SK-N-SH (cell line): ENCODE data around the gene PSD2. TPM values are rescaled to one million over a fixed set of nuclear protein-coding genes. Genes with fewer than 3 reads are reported as not detected.

ENCODE experiments used
- CTCF ChIA-PET: fragments of 300-600, 350-600 bp; formaldehyde crosslinking; extraction: SDS; loops from one replicate; lab custom pipeline; 2021; lab: Yijun Ruan, JAX
- POLR2A ChIA-PET: fragments of 350-600 bp; sonication (Branson Sonifier 250); formaldehyde crosslinking; extraction: SDS; loops from one replicate; lab custom pipeline; 2020; ENCODE audit warnings: antibody characterized with exemption, inconsistent platforms; lab: Yijun Ruan, JAX
- DNase-seq: peaks from one replicate; pipeline ENCODE4 v3.0.0; 2012
- H2AFZ ChIP-seq: fragments of 200-600 bp; sonication (generic); 2 replicates; pipeline ENCODE4 v1.8.1; 2016; ENCODE audit warnings: antibody characterized with exemption, mild to moderate bottlenecking, low read depth
- H3F3A ChIP-seq: fragments of 200-600 bp; sonication (generic); replicated peaks from 2 replicates; pipeline ENCODE3; 2016; ENCODE audit warnings: antibody characterized with exemption, mild to moderate bottlenecking; ENCODE audit not compliant: insufficient read depth
- H3K27ac ChIP-seq, 2 experiments: fragments of 200-500 bp in 1 of 2; fragments of 200-600 bp in 1 of 2; sonication (Bioruptor generic) in 1 of 2; sonication (generic), shearing (Covaris generic) in 1 of 2; 2 replicates each; pipeline versions ENCODE4 v1.5.1 to v1.6.1; 2014 to 2016; ENCODE audit warnings: low read depth in 2 of 2, inconsistent platforms in 1 of 2, low read length in 1 of 2, mild to moderate bottlenecking in 1 of 2, mixed read lengths in 1 of 2
- H3K27me3 ChIP-seq: fragments of 200-600 bp; sonication (generic), shearing (Covaris generic); 2 replicates; pipeline ENCODE4 v1.6.1; 2016; ENCODE audit warnings: mixed run types; ENCODE audit not compliant: insufficient read depth
- H3K36me3 ChIP-seq, 2 experiments: fragments of 200-500 bp in 1 of 2; fragments of 200-600 bp in 1 of 2; sonication (Bioruptor generic) in 1 of 2; sonication (generic) in 1 of 2; replicated peaks in 1 of 2; 2 replicates each; pipeline versions ENCODE3 to v1.5.1; 2014 to 2016; ENCODE audit warnings: low read length in 1 of 2, mild to moderate bottlenecking in 1 of 2; ENCODE audit not compliant: insufficient read depth in 2 of 2, control insufficient read depth in 1 of 2
- H3K4me1 ChIP-seq, 2 experiments: fragments of 200-500 bp in 1 of 2; fragments of 200-600 bp in 1 of 2; sonication (Bioruptor generic) in 1 of 2; sonication (generic), shearing (Covaris generic) in 1 of 2; 2 replicates each; pipeline versions ENCODE4 v1.5.1 to v1.6.1; 2014 to 2016; ENCODE audit warnings: low read depth in 1 of 2, low read length in 1 of 2, mixed run types in 1 of 2; ENCODE audit not compliant: insufficient read depth in 2 of 2, control insufficient read depth in 1 of 2
- H3K4me2 ChIP-seq: fragments of 200-600 bp; sonication (generic), shearing (Covaris generic); 2 replicates; pipeline ENCODE4 v1.6.1; 2017; ENCODE audit warnings: mixed run types
- H3K4me3 ChIP-seq, 2 experiments: fragments of 200-500 bp in 1 of 2; fragments of 200-600 bp in 1 of 2; sonication (Bioruptor generic) in 1 of 2; sonication (generic), shearing (Covaris generic) in 1 of 2; 2 replicates each; pipeline versions ENCODE4 v1.5.1 to v1.8.1; 2014 to 2016; ENCODE audit warnings: low read depth in 2 of 2, inconsistent platforms in 1 of 2, low read length in 1 of 2, mild to moderate bottlenecking in 1 of 2, mixed read lengths in 1 of 2, moderate library complexity in 1 of 2
- H3K79me2 ChIP-seq: fragments of 200-600 bp; sonication (generic); 2 replicates; pipeline ENCODE4 v1.8.1; 2017; ENCODE audit warnings: mild to moderate bottlenecking; ENCODE audit not compliant: insufficient read depth
- H3K9ac ChIP-seq: fragments of 200-600 bp; sonication (generic); 2 replicates; pipeline ENCODE4 v1.6.1; 2017; ENCODE audit warnings: mixed run types
- H3K9me2 ChIP-seq: fragments of 200-600 bp; sonication (generic); 2 replicates; pipeline ENCODE4 v1.6.1; 2017; ENCODE audit warnings: mixed run types
- H3K9me3 ChIP-seq: fragments of 200-600 bp; sonication (generic); 2 replicates; pipeline ENCODE4 v1.6.1; 2017; ENCODE audit warnings: mixed run types, mild to moderate bottlenecking, moderate library complexity
- H4K20me1 ChIP-seq: fragments of 200-600 bp; sonication (generic); 2 replicates; pipeline ENCODE4 v1.6.1; 2017; ENCODE audit warnings: mild to moderate bottlenecking, mixed run types; ENCODE audit not compliant: insufficient read depth
- CHD2 ChIP-seq: fragments of 150-350 bp; IDR thresholded peaks from 2 replicates; pipeline ENCODE4 v1.6.1; 2018; ENCODE audit warnings: low read length; ENCODE audit not compliant: partially characterized antibody
- EP300 ChIP-seq, 2 experiments: IDR thresholded peaks; 2 replicates each; pipeline versions ENCODE4 v1.4.0 to v1.6.1; 2012; ENCODE audit warnings: borderline replicate concordance in 1 of 2, low read depth in 1 of 2, low read length in 1 of 2
- FOXJ3 ChIP-seq: sonication (generic); formaldehyde crosslinking; IDR thresholded peaks from 2 replicates; pipeline ENCODE4 v1.5.1; 2020; ENCODE audit warnings: mild to moderate bottlenecking, missing genetic modification reagents
- FOXM1 ChIP-seq: IDR thresholded peaks from 2 replicates; pipeline ENCODE4 v1.4.0; 2012; ENCODE audit warnings: low read depth, mild to moderate bottlenecking
- GATA2 ChIP-seq: sonication (generic); formaldehyde crosslinking; IDR thresholded peaks from 2 replicates; pipeline ENCODE4 v1.5.0; 2020; ENCODE audit warnings: mild to moderate bottlenecking, missing genetic modification reagents
- IRF3 ChIP-seq: fragments of 150-350 bp; IDR thresholded peaks from 2 replicates; pipeline ENCODE4 v1.6.1; 2016; ENCODE audit warnings: mild to moderate bottlenecking, low read depth, low read length
- MEF2A ChIP-seq: IDR thresholded peaks from 2 replicates; pipeline ENCODE4 v1.4.0; 2012; ENCODE audit warnings: low read depth, borderline replicate concordance
- MXI1 ChIP-seq: IDR thresholded peaks from 2 replicates; pipeline ENCODE4 v1.6.1; 2012; ENCODE audit warnings: mild to moderate bottlenecking, low read depth, low read length, improper control_type of control experiment
- NRF1 ChIP-seq: IDR thresholded peaks from 2 replicates; pipeline ENCODE4 v1.6.1; 2012; ENCODE audit warnings: low read depth, mild to moderate bottlenecking, low read length
- POLR2AphosphoS5 ChIP-seq: IDR thresholded peaks from 2 replicates; pipeline ENCODE4 v1.6.1; 2012; ENCODE audit warnings: low read depth, low read length
- RAD21 ChIP-seq: IDR thresholded peaks from 2 replicates; pipeline ENCODE4 v1.6.1; 2012; ENCODE audit warnings: mild to moderate bottlenecking, low read length
- RXRA ChIP-seq: IDR thresholded peaks from 2 replicates; pipeline ENCODE4 v1.4.0; 2012; ENCODE audit warnings: low read depth, mild to moderate bottlenecking, borderline replicate concordance
- SMC3 ChIP-seq: IDR thresholded peaks from 2 replicates; pipeline ENCODE4 v1.6.1; 2012; ENCODE audit warnings: low read depth, low read length, improper control_type of control experiment
- TAF1 ChIP-seq: IDR thresholded peaks from 2 replicates; pipeline ENCODE4 v1.6.1; 2012; ENCODE audit warnings: low read depth, mild to moderate bottlenecking, low read length, moderate library complexity, borderline replicate concordance
- TEAD4 ChIP-seq: IDR thresholded peaks from 2 replicates; pipeline ENCODE4 v1.4.0; 2012; ENCODE audit warnings: mild to moderate bottlenecking, borderline replicate concordance; ENCODE audit not compliant: insufficient read depth
- USF1 ChIP-seq: IDR thresholded peaks from 2 replicates; pipeline ENCODE4 v1.4.0; 2012; ENCODE audit warnings: low read depth, borderline replicate concordance
- YY1 ChIP-seq: IDR thresholded peaks from 2 replicates; pipeline ENCODE4 v1.4.0; 2012; ENCODE audit warnings: low read depth, mild to moderate bottlenecking
- WGBS: methylation state at CpG from one replicate; pipeline ENCODE4 v1.1.6; 2017; ENCODE audit warnings: low lambda C conversion rate; 5-methylcytosine and 5-hydroxymethylcytosine counted together
- polyA plus RNA-seq, 3 experiments: library from polyadenylated mRNA; depleted of rRNA; stranded (reverse); fragments of >200 nt; gene quantifications; 2 replicates each; pipeline ENCODE4 v1.2.3, GENCODE V29; 2012
- TF ChIP-seq, protein P1 (sequence below): fragments of 150-350 bp; IDR thresholded peaks from 2 replicates; pipeline ENCODE4 v1.6.1; 2017; ENCODE audit warnings: antibody characterized with exemption, low read length, low read depth, borderline replicate concordance
- TF ChIP-seq, protein P2 (sequence below): IDR thresholded peaks from 2 replicates; pipeline ENCODE4; 2012
- TF ChIP-seq, protein P3 (sequence below): fragments of 200-600 bp; sonication (generic); IDR thresholded peaks from 2 replicates; pipeline ENCODE4 v1.6.1; 2017; ENCODE audit warnings: antibody characterized with exemption, mild to moderate bottlenecking, moderate library complexity

The PSD2 gene
- polyA plus RNA-seq, 1 of the 3 experiments (the other 2 are of a cell fraction) = 0.15 TPM

- Histone ChIP-seq H3K9ac (no peak overlapping the region), H3K27me3 (no peaks in the 10 kb centered on the region), H3K36me3 (no peaks in the 10 kb centered on the region), H3F3A (peaks cover 20% of the 10 kb centered on the region), H3K27ac (no peak overlapping the region), H3K4me1 (peaks cover 13 to 37% of the 10 kb centered on the region in 2 experiments; a peak in 3 of 4 replicates), H2AFZ (no peak overlapping the region), H3K4me3 (no peak overlapping the region), H3K4me2 (no peak overlapping the region), H3K79me2 (no peaks in the 10 kb centered on the region), H3K9me3 (no peaks in the 10 kb centered on the region), H4K20me1 (no peaks in the 10 kb centered on the region), H3K9me2 (no peaks in the 10 kb centered on the region)
- DNase-seq = no peak
- ChIA-PET POLR2A (interaction anchor here (0.8 to 1.4 kb wide), 2 partner anchors 80 to 120 kb away, joined by 3 to 4 read pairs; no protein-coding TSS in a partner anchor), CTCF (interaction anchor here (1.0 to 23.1 kb wide), 3 partner anchors 9 to 121 kb away, joined by 3 to 627 read pairs (median 14); no protein-coding TSS in a partner anchor)
- WGBS = 86% methylated on average over 2 of the region's 2 CpGs
- TF ChIP-seq MEF2A = no peak
- no peak for TF ChIP-seq RAD21
- TF ChIP-seq GATA2 (CRISPR knock-in tag) = no peak
- TF ChIP-seq POLR2AphosphoS5 = no peak
- no peak for TF ChIP-seq EP300 (IDR thresholded peaks at IDR 0.05; ENCODE audit: borderline replicate concordance in 1 of 2, low read depth in 1 of 2, low read length in 1 of 2)
- TF ChIP-seq CHD2 = no peak
- TF ChIP-seq FOXJ3 (CRISPR knock-in tag) = no peak
- no peak for TF ChIP-seq SMC3
- TF ChIP-seq NRF1 = no peak
Observed at GRCh38 chr5:139756971-139757370, 38.6 kb upstream of the PSD2 start.

GRCh38 chr5:139757727-139758509 lies 37.7 kb upstream of the PSD2 start:
- CTCF ChIA-PET = interaction anchor here (0.9 to 23.1 kb wide), 9 partner anchors 8 to 122 kb away, joined by 3 to 627 read pairs (median 3); no protein-coding TSS in a partner anchor
- Histone ChIP-seq H4K20me1 (no peaks in the 10 kb centered on the region), H3F3A (peaks cover 20% of the 10 kb centered on the region), H3K27ac (no peak overlapping the region; a peak in 1 of 4 replicates), H2AFZ (no peak overlapping the region), H3K27me3 (no peaks in the 10 kb centered on the region), H3K9me2 (no peaks in the 10 kb centered on the region), H3K4me2 (no peak overlapping the region), H3K4me1 (peaks cover 8 to 35% of the 10 kb centered on the region in 2 experiments; a peak in 3 of 4 replicates), H3K9ac (no peak overlapping the region), H3K4me3 (no peak overlapping the region), H3K79me2 (no peaks in the 10 kb centered on the region), H3K9me3 (no peaks in the 10 kb centered on the region), H3K36me3 (no peaks in the 10 kb centered on the region)
- 94% methylated on average over 11 of the region's 11 CpGs for WGBS
- POLR2A ChIA-PET = interaction anchor here (1.2 to 2.1 kb wide), 5 partner anchors 46 to 124 kb away, joined by 3 to 10 read pairs (median 3); no protein-coding TSS in a partner anchor
- no peak for DNase-seq
- no peak for TF ChIP-seq FOXM1
- no peak for TF ChIP-seq GATA2 (CRISPR knock-in tag)
- no peak for TF ChIP-seq IRF3
- TF ChIP-seq POLR2AphosphoS5 = no peak
- TF ChIP-seq, protein P1, sequence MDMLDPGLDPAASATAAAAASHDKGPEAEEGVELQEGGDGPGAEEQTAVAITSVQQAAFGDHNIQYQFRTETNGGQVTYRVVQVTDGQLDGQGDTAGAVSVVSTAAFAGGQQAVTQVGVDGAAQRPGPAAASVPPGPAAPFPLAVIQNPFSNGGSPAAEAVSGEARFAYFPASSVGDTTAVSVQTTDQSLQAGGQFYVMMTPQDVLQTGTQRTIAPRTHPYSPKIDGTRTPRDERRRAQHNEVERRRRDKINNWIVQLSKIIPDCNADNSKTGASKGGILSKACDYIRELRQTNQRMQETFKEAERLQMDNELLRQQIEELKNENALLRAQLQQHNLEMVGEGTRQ = no peak
- TF ChIP-seq MEF2A = no peak
- no peak for TF ChIP-seq RAD21
- TF ChIP-seq CHD2 = no peak
- no peak for TF ChIP-seq MXI1
- TF ChIP-seq, protein P2, sequence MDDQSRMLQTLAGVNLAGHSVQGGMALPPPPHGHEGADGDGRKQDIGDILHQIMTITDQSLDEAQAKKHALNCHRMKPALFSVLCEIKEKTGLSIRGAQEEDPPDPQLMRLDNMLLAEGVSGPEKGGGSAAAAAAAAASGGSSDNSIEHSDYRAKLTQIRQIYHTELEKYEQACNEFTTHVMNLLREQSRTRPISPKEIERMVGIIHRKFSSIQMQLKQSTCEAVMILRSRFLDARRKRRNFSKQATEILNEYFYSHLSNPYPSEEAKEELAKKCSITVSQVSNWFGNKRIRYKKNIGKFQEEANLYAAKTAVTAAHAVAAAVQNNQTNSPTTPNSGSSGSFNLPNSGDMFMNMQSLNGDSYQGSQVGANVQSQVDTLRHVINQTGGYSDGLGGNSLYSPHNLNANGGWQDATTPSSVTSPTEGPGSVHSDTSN = no peak
- no peak for TF ChIP-seq TEAD4
- TF ChIP-seq TAF1 = no peak
- no peak for TF ChIP-seq YY1
- TF ChIP-seq, protein P3, sequence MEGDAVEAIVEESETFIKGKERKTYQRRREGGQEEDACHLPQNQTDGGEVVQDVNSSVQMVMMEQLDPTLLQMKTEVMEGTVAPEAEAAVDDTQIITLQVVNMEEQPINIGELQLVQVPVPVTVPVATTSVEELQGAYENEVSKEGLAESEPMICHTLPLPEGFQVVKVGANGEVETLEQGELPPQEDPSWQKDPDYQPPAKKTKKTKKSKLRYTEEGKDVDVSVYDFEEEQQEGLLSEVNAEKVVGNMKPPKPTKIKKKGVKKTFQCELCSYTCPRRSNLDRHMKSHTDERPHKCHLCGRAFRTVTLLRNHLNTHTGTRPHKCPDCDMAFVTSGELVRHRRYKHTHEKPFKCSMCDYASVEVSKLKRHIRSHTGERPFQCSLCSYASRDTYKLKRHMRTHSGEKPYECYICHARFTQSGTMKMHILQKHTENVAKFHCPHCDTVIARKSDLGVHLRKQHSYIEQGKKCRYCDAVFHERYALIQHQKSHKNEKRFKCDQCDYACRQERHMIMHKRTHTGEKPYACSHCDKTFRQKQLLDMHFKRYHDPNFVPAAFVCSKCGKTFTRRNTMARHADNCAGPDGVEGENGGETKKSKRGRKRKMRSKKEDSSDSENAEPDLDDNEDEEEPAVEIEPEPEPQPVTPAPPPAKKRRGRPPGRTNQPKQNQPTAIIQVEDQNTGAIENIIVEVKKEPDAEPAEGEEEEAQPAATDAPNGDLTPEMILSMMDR = no peak
- TF ChIP-seq RXRA = no peak
- no peak for TF ChIP-seq USF1
- TF ChIP-seq SMC3 = no peak
